Suppressor macrophage treated with lipopolysaccharide for 1 hour (primary cell): ENCODE data around the gene GREB1L.
"Not testable (repeated sequence)": the region's sequence is repeated elsewhere in the genome, so short reads cannot be mapped to it uniquely, and the experiment has no call there.

Experiments used
- DNase-seq, 3 donors: peaks; one replicate each; pipeline ENCODE4 v3.0.0-alpha.2; 2020 to 2022

Gene GREB1L

DNA sequence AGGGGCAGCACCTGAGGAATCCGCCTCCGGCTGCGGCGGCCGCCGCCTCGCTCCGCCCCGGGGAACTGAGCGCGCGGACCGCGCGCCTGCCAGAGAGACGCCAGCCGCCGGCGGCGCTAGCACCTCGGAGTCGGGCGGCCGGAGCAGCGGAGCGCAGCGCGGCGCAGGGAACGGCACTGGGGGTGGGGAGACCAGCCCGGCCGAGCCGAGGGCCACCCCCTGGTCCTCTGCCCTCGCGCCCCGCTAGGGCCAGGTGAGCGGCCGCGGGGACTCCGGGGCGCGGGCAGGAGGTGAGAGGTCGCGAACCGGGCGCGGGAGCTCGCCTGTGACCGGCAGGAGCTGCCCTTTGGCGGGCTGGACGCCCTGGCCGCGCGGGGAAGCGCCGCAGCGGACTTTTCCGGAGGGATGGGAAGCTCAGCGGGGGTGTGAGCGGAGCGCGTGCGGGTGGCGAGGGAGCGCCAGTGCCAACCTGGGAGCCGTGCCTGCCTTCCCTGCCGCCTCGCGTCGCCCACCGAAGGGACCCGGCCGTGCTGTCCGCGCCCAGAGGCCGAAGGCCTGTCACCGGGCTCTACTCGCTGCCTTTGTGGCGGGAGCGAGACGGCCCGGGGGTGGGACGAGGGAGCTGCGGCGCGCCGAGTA is at the start of gene GREB1L:
Gene GREB1L (plus strand): TSS at position 92 of the 639 bp plus-strand sequence. CDS start 141,287 bp downstream, outside the sequence.
- peak in 2 of 3 donors; percentile 2 to 43 for DNase-seq

DNA sequence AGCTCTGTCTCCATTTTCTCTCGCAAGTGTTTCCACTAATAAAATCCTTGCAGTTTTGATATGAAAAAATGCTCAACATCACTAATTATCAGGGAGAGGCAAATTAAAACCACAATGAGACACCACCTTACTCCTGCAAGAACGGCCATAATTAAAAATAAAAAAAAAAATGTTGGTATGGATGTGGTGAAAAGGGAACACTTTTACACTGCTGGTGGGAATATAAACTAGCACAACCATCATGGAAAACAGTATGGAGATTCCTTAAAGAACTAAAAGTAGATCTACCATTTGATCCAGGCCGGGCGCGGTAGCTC is 49.8 kb upstream of the GREB1L start:
- no peak for DNase-seq

DNA sequence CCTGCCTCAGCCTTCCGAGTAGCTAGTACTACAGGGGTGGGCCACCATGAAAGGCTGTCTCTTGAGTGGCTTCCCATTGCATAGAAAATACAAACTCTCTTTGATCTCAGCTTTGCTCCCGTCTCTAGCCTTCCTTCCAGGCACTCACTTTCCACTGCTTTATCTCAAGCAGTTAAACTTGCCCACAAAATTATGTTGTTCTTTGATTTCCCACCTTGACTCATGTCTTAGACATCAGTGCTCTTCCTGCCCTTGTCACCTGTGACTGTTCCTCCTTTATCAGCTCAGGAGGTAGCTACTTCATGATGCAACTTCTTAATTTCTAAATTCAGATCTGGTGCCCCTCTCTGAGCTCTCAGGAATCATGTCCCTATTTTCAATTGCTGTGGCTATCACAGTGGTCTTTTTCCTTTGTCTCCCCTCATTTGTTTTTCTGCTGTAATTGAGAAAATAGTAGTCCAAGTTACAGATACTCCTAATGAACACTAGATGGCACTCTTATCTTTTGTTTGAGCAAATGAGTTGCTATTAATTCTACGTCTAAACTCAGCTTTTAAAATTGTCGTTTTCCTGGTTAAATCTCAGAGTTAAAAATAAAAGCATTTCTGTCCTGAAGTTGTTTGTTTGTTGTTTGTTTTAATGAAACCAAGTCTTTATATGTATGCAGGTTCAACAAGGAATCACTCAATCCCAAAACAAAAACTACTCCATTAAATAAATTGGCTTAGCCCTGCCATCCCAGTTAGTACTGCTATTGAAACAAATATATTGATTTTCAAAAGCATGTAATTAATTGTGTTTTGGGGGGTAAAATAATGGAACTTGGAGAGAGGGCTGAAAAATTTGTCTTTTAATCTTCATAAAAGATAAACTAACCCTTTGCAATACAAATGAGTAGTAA is 46.9 kb upstream of the GREB1L start:
- DNase-seq, result peak; percentile 29 to 78 (median 69)

DNA sequence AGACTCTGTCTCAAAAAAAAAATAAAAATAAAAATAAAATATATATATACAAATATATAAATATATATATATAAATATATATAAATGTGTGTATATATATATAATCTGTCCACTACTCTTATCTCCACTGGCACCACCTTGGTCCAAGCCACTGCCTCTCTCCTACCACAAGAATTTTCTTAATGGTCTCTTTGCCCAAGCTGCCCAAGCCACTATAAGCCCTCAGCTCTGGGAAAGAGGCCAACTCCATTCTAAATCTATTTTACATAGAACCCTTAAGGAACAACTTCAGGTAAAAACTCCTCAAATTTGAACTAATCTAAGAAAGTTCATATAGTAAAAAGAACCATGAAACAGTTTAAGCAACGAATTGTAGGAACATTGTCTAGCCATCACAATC is 45.6 kb upstream of the GREB1L start:
- DNase-seq, result no peak

DNA sequence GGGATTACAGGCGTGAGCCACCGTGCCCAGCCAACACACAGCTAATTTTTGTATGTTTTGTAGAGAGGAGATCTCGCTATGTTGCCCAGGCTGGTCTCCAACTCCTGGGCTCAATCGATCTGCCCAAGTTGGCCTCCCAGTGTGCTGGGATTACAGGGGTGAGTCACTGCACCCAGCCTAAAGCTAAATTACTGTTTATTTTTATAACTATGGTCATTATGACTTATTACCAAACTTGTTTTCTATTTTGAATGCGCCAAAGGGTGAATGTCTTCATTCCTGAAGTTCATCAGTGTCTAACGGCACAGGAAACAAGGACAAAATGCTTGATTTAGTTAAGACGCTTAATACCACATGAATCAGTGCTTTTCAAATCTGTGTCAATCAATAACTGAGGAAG is 38.9 kb upstream of the GREB1L start:
- DNase-seq, result no peak

DNA sequence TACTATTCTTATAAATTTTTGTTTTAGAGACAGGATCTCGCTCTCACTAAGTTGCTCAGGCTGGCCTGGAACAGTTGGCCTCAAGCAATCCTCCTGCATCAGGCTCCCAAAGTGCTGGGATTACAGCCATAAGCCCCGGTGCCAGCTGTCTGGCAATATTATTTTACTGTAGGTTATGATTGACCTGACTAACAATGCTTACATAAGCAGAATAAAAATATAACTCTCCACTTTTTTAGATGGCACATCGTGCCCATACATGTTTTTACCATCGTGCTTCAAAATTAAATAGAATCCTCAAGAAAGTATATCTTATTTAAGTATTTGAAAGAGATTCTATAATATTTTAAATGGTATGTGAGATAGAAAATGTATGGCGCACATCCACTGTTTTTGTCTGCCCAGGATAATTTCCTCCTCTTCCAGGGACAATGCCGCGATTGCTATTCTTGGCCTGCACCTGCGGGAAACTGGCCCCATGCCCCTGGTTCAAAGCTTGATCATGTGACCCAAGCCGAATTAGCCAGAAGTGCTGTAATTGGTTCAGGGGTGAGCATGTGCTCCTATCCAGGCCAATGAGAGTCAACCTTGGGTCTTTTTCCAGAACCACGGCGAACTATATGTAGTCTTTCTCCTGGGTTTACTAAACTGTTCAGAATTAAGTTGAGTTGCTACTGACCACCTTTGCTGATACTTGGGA is 38.3 kb upstream of the GREB1L start:
- no peak for DNase-seq

DNA sequence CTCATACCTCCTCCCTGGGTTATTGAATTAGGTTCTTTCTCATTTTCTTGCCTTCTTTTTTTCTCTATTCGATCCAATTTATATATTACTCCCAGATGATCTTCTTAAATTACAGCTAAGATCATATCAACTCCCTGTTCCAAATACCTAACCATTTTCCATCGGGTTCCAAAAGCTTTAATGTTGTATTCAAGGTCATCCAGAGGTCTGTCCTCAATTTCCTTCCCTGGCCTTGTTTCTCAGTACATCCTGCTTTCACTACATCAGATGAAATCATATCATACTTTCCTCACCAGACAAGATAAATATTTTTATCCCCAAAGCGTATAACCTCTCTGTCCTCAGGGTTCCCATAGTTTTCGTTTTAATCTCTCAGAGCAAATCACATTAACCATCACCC is 36.3 kb upstream of the GREB1L start:
- no peak for DNase-seq

DNA sequence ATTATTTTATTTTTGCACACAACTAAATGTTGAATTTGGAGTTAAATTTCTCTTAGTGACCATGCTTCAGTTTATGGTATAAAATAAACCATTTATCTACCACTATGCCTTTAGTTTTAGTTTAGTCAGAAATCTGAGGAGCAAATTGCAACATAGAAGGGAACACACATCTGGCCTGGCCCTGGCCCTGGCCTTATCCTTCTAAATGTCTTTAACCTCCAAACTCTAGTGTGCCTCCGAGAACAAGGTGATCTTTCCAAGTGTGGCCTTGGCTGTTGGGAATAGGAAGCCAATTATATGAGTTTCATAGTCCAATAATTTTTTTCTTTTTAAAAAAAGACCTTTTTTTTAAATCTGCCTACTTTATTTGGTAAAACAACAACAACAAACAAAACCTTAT is 31.8 kb upstream of the GREB1L start:
- DNase-seq, result no peak

DNA sequence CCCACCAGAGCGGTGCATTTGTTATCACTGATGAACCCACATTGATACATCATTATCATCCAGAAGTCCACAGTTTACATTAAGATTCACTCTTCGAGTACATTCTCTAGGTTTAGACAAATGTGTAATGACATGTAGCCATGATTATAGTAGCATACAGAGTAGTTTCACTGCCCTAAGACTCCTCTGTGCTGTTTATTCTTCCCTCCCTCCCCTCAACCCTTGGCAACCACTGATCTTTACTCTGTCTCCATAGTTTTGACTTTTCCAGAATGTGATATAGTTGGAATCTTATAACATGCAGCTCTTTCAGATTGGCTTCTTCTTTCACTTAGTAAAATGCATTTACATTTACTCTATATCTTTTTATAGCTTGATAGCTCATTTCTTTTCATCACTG is 31.2 kb upstream of the GREB1L start:
- DNase-seq, result no peak

DNA sequence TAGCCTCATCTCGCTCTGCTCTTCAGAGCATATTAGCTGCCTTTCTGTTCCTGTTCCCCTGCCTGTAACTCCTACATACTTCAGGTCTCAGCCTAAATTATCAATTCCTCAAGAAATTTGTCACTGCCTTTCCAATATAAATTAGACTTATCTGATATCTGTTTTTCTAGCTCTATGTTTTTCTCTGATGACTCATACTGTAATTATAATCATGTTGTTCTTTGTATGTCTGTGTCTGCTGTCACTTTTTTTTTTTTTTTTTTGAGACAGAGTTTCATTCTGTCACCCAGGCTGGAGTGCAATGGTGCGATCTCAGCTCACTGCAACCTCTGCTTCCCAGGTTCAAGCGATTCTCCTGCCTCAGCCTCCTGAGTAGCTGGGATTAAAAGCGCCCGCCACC is 27.6 kb upstream of the GREB1L start:
- DNase-seq, result not testable (repeated sequence)

DNA sequence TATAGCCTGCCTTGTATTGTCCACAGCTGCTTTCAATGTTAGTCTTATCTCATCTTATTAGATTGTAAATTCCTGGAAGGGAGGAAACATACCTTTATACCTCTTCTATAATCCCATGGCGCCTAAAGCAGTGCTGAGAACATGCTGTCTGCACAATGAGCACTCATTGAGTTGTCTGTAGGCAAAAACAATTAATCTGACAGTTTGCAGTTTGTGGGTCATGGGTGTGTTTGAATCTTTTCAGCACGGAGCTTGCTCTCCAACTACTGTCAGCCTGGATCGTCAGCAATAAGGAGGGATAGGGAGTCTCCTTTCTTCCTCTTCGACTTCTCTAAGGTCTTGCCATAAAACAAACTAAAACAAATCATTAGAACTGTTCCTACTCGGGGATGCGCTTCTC is 26.5 kb upstream of the GREB1L start:
- no peak for DNase-seq

DNA sequence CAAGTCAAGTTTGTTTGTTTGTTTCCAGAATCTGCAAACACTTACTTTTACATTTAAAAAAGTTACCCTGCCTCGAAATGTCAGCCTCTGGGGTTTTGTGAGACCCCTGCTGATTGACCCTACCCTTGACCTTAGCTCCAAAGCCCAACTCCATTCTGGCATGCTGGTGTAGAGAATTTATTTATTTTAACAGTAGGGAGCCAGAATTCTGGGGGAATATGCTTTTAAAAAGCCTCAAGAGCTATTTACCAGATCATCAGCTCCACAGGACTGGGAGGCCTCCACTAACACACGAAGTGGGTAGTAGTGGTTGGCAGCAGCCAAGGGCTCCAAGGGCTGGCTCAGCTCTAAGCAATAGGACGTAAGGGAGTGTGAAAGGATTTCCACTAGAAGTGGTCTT is 23.2 kb upstream of the GREB1L start:
- no peak for DNase-seq

DNA sequence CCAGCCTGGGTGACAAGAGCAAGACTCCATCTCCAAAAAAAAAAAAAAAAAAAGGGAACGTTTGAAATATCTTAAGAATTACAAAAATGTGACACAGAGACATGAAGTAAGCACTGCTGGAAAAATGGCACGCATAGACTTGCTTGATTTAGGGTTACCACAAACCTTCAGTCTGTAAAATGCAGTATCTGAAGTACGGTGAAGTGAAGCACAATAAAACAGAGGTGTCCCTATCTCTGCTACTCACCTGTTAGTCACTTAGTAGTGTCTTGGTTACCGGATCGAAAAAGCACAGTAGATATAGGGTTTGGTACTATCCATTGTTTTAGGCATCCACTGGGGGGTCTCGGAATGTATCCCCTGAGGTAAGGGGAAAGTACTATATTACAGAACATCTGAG is 11.6 kb upstream of the GREB1L start:
- DNase-seq, result no peak

DNA sequence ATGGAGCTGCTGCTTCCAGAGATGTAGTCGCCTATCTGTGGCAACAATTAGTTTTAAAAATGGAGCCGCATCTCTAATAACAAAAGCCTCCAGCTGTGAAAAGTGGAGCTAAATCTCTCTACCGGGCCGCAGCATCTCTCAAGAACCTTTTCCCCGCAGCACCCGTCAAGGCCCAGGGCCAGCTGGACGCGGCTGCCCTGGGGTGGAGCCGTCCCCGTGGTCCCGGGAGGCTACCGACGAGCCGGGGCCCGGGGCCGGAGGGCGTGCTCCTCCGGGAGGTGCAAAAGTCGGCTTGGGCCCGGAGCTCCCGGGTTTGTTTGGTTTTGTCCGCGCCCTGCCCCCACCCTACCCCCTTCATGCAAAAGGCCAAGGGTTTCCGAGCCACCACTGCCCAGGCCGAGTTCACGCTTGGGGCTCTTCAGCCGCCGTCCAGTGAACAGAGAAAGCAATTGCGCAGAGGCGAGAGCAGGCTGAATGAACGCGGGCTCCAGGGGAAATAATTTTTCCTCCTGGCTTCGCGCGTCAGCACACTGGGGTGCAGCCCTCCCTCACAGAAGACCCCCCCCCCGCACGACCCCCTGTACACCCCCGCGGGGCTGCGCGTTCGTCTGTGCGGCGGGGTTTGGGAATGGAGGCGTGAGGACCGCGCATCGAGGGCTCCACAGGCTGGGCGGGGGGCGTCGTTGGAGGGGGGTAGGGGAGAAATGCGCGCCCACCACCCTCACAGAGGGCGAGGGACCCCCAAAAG is 557 bp upstream of the GREB1L start:
- DNase-seq, result no peak

DNA sequence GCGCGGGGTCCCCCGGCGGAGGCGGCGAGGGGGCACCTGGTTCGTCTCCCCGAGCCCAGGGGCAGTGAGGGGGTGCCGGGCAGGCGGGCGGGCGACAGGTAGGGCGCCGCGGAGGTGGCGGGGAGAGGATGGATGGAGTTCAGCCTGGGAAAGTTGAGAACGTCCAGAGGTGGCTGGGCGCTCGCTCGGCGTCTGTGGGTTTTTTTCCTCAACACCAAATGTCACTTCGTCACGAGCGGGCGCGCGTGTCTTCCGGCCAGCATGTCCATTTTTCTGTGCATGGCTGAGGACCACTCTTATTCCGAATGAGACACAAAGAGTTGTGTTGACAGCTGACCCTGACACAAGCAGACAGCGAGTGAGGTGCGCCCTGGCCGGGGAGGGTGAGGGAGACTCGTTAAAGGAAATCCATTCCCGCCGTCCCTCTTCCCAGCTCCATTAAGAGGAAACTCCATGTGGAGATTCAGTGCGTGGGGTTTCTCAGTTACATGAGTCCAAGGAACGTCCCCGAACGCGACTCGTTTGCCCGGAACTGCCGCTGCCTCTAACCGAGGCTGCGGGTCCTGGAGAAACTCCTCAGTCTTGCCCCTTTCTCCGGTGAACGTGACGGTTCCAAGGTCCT is 859 bp downstream of the GREB1L start:
- peak in 1 of 3 donors; percentile 3 for DNase-seq

DNA sequence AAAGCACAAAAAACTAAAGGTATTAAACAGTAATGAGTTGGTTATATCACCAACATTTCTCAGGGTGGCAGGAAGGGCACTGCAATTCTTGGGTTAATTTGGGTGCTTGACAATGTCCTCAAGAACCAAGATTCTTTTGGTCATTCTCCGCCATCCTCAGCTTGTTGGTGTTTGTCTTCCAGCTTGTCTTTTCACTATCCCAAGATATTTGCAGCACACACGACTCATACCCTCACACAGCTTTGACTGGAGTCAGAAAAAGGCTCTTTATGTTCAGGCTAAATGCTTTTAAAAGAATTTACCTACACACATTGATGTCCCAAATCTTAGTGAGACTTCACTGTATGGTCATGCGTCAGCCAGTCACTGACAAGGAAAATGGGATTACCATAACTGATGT is 12.5 kb downstream of the GREB1L start:
- no peak for DNase-seq

DNA sequence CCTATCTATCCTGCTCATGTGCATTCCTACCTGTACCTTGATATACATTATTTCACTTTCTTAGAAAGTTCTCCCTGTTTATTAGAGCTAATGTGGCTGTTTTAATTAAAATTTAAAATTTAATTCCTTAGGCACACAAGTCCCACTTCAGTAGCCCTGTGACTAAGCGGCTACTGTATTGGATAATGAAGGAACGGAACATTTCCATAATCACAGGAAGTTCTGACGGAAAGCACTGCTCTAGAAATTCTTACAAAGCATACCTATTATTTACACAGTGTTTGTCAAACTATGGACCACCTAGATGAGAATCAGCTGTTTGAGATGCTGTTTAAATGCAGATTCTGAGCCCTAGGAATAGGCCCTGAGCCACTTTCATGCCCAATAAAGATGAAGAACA is 13.2 kb downstream of the GREB1L start:
- DNase-seq, result no peak

DNA sequence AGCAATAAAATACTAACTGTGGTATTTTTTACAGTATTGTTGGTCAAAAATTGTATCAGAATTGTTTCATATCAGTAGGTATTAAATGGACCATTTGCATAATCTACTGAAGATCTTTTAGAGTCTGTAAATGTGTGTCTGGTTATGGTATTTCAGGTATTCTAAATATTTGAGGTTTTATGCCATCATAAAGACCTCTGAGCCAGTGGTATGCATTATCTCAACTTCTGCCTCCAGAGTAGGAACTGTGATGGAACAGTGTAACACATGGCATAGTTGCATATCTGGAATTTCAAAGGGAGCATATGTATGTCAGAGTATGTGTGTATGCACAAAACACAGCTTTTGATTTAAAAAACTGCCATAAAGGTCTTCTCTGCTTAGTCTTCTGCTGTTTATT is 15.4 kb downstream of the GREB1L start:
- no peak for DNase-seq

DNA sequence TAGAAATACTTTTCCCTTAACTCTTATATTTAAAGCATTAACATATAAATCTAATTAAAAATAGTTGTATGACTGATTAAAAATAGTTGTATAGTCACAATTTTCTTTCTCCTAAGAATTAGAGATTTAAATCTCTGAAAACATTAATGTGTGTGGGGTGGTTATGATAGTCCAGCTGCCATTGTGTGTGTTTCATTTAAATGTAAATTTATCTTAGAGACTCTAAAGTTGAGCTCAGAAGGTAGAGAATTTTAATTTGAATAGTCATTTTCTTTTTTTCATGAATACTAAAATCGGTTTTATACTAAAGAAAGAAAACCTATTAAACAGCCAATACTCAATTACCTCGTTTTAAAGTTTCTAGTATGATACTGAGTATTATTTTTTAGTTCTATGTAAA is 18.6 kb downstream of the GREB1L start:
- no peak for DNase-seq

DNA sequence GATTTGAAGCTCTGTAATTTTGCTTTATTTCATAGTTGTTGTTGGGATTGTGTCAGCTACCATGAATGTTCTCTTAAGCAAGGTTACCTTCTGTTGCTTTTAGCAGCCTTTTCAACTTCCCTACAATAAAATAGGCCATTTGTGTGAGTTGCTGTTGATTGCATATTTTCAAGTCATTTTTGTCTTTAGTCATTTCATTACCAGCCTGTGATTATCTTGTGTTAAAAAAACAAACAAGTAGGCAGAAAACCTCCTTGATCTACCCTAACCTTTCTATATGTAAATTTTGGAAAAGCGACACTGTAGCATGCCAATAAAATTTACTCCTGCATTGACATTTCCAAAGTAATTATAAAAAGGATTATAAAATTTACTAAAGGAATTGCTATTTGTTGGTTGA is 19.3 kb downstream of the GREB1L start:
- DNase-seq, result no peak

DNA sequence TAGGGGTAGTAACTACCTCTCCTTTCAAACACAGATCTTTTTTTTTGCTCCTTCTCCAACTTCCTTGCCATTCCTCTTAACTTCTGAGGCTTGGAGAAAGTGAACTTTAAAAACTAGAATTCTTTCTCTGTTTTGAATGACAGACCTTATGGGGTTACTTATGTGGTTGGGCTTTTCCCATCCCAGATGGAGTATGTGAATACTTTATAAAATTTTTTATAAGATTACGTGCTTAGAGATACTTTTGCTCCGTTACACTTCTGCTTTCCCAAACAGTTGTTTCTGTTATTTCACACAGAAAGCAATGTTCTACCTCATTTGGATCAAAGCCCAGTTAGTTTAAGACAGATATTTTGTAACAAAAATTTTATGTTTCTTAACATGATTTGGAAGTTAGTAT is 20.2 kb downstream of the GREB1L start:
- DNase-seq, result no peak

DNA sequence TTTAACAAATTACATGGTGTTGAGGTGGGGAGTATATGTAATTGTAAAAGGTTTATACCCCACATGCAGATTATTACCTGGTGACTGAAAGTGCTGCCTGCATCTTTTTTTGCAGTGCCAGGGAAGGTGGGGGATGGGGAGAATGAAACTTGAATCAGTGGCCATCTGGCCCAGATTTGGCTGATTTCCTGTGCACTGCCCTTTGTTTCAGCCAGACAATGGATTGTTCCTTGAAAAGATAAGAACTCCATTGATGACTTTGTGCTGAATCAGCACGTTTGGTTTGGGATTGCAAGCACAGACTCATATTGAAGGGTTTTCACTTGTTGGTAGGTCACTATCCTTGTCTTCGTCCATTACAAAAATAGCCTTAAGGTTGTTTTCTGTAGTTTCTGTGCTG is 20.9 kb downstream of the GREB1L start:
- DNase-seq, result no peak

DNA sequence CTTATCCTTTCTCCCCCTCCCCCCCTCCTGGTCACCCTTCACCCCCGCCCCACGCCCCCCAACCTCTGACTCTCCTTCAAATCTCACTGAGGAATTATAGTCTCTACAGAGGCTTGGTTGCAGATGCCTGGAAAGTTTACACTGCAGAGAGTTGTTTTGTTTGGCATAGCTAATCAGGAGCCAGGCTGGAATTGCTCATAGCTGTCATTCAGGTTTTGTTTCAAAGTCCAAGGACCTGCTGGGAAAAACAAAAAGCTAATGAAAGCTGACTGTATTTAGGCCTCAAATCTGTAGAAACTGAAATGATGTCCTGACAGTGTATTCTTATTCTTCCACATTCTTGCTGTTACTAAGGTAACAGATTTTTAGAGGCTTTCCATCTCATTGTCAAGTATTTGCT is 22.6 kb downstream of the GREB1L start:
- DNase-seq, result no peak
